KMS-11 (cell line): ENCODE data around the gene AOPEP.

Source experiments
- H2AFZ ChIP-seq: fragments of 200-600 bp; sonication (generic); 2 replicates; pipeline ENCODE4 v1.6.1; 2016; ENCODE audit warnings: antibody characterized with exemption, mixed run types, low read depth
- H3K27ac ChIP-seq: fragments of 200-600 bp; sonication (generic); 2 replicates; pipeline ENCODE4 v1.6.1; 2016; ENCODE audit warnings: mild to moderate bottlenecking, mixed run types
- H3K27me3 ChIP-seq: fragments of 200-600 bp; sonication (generic); 2 replicates; pipeline ENCODE4 v1.6.1; 2017; ENCODE audit warnings: mild to moderate bottlenecking, low read depth, mixed run types, moderate library complexity; ENCODE audit not compliant: insufficient read depth
- H3K36me3 ChIP-seq: fragments of 200-600 bp; sonication (generic); 2 replicates; pipeline ENCODE4 v1.6.1; 2017; ENCODE audit warnings: mild to moderate bottlenecking, mixed run types; ENCODE audit not compliant: insufficient read depth
- H3K4me1 ChIP-seq: fragments of 200-600 bp; sonication (generic); 2 replicates; pipeline ENCODE4 v1.6.1; 2016; ENCODE audit warnings: mild to moderate bottlenecking, low read depth, mixed run types; ENCODE audit not compliant: poor library complexity, severe bottlenecking
- H3K4me2 ChIP-seq: fragments of 200-600 bp; sonication (generic); 2 replicates; pipeline ENCODE4 v1.7.0; 2016; ENCODE audit warnings: mild to moderate bottlenecking, mixed run types
- H3K4me3 ChIP-seq: fragments of 200-600 bp; sonication (generic); IDR thresholded peaks from 2 replicates; pipeline ENCODE4 v1.6.1; 2017; ENCODE audit warnings: low read depth, low read length, mixed read lengths; ENCODE audit not compliant: insufficient read depth
- H3K79me2 ChIP-seq: fragments of 200-600 bp; sonication (generic); 2 replicates; pipeline ENCODE4 v1.6.1; 2016; ENCODE audit warnings: low read depth, mixed run types; ENCODE audit not compliant: insufficient read depth
- H3K9ac ChIP-seq: fragments of 200-600 bp; sonication (generic); 2 replicates; pipeline ENCODE4 v1.6.1; 2016; ENCODE audit warnings: mild to moderate bottlenecking, mixed run types
- H4K20me1 ChIP-seq: fragments of 200-600 bp; sonication (generic); 2 replicates; pipeline ENCODE4 v1.6.1; 2016; ENCODE audit warnings: mild to moderate bottlenecking, mixed run types; ENCODE audit not compliant: insufficient read depth
- TF ChIP-seq, protein P1 (sequence below): fragments of 200-600 bp; sonication (generic); conservative IDR thresholded peaks from 2 replicates; pipeline ENCODE4 v1.6.1; 2017; ENCODE audit warnings: low read depth, mild to moderate bottlenecking, antibody characterized with exemption, low read length, moderate library complexity, mixed read lengths

AOPEP gene

DNA sequence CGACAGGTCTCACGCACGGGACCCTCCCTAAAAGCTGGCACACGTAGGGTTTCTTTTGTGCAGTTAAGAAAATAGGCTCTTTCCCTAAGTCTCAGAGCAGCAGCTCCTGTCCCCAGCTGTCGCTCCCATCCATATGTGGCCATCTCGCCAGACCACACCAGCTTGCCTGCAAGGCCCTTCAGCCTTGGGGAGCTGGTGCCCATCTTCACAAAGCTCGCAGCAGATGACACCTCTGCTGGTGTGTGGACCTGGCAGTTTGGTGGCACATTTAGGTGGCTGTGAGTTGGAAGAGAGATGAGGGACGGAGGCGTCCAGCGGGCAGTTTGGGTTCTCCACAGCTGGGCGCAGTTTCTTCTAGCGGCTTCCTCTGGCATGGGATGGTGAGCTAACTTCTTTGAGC lies 352.0 kb downstream of the AOPEP start:
- Histone ChIP-seq H4K20me1 (no peaks in the 10 kb centered on the region), H3K9ac (no peak overlapping the region), H3K4me1 (no peaks in the 10 kb centered on the region), H3K27me3 (no peaks in the 10 kb centered on the region), H3K36me3 (no peaks in the 10 kb centered on the region), H3K79me2 (no peaks in the 10 kb centered on the region), H3K4me2 (no peak overlapping the region), H3K27ac (no peak overlapping the region), H3K4me3 (no peak overlapping the region), H2AFZ (no peak overlapping the region)
- TF ChIP-seq, protein P1, sequence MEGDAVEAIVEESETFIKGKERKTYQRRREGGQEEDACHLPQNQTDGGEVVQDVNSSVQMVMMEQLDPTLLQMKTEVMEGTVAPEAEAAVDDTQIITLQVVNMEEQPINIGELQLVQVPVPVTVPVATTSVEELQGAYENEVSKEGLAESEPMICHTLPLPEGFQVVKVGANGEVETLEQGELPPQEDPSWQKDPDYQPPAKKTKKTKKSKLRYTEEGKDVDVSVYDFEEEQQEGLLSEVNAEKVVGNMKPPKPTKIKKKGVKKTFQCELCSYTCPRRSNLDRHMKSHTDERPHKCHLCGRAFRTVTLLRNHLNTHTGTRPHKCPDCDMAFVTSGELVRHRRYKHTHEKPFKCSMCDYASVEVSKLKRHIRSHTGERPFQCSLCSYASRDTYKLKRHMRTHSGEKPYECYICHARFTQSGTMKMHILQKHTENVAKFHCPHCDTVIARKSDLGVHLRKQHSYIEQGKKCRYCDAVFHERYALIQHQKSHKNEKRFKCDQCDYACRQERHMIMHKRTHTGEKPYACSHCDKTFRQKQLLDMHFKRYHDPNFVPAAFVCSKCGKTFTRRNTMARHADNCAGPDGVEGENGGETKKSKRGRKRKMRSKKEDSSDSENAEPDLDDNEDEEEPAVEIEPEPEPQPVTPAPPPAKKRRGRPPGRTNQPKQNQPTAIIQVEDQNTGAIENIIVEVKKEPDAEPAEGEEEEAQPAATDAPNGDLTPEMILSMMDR: no peak

- H4K20me1 ChIP-seq: no peaks in the 10 kb centered on the region
- no peak overlapping the region for H2AFZ ChIP-seq
- no peak overlapping the region for H3K4me2 ChIP-seq
- H3K36me3 ChIP-seq: no peaks in the 10 kb centered on the region
- H3K9ac ChIP-seq: no peak overlapping the region
- H3K27me3 ChIP-seq: no peaks in the 10 kb centered on the region
- H3K27ac ChIP-seq: no peak overlapping the region
- TF ChIP-seq, protein P1: no peak
- H3K4me1 ChIP-seq: no peaks in the 10 kb centered on the region
- H3K79me2 ChIP-seq: no peaks in the 10 kb centered on the region
- H3K4me3 ChIP-seq: no peak overlapping the region
Measured at GRCh38 chr9:95078939-95079338, 352.4 kb downstream of the AOPEP start.

GRCh38 chr9:95079461-95079860 lies 353.0 kb downstream of the AOPEP start:
- H3K27ac ChIP-seq: no peak overlapping the region
- H3K36me3 ChIP-seq: no peaks in the 10 kb centered on the region
- no peaks in the 10 kb centered on the region for H3K27me3 ChIP-seq
- no peaks in the 10 kb centered on the region for H3K4me1 ChIP-seq
- H3K9ac ChIP-seq: no peak overlapping the region
- H4K20me1 ChIP-seq: no peaks in the 10 kb centered on the region
- H3K4me2 ChIP-seq: no peak overlapping the region
- H3K79me2 ChIP-seq: no peaks in the 10 kb centered on the region
- H3K4me3 ChIP-seq: no peak overlapping the region
- no peak overlapping the region for H2AFZ ChIP-seq
- TF ChIP-seq, protein P1: no peak

DNA sequence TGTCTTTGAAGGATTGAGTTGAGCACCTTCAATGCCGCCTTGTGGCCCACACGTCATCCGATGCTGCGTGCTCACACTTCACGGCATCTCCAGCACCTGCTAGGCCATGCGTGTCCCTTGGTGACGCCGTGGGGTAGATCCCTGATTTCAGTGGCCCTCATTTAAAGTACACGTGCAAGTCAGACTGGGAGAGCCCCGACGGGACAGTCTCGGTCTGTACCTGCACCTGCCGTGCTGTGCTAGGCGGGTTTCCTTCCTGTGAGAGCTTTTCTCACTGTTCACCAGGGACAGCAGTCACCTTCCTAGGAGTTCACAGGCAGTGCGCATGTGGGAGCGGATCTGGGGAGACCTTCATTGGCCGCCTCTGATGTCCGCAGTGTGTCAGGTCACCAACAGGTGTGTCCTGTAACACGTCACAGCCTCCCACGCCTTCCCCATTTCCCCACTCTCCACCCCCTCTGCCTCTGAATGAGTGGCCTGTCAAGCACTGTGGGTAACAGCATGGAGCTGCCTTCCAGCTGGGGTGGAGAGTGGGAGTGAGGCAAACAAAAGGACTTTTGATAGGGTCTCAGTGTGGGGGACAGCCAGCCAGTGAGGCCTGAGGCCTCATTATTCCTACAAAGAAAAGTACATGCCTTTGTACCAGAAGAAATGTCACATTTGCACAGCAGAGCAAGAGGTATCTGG lies 354.6 kb downstream of the AOPEP start:
- Histone ChIP-seq H3K4me3 (no peak overlapping the region), H3K27me3 (no peaks in the 10 kb centered on the region), H2AFZ (no peak overlapping the region), H3K36me3 (no peaks in the 10 kb centered on the region), H3K79me2 (no peaks in the 10 kb centered on the region), H3K27ac (no peak overlapping the region), H3K4me1 (no peaks in the 10 kb centered on the region), H3K9ac (no peak overlapping the region), H3K4me2 (no peak overlapping the region), H4K20me1 (no peaks in the 10 kb centered on the region)
- TF ChIP-seq, protein P1: no peak
